Measurements from ENCODE around the gene IL11RA.
"Not testable (repeated sequence)": the region's sequence is repeated elsewhere in the genome, so short reads cannot be mapped to it uniquely, and the experiment has no call there.

Gene IL11RA

GRCh38 chr9:34629491-34629808 lies 22.5 kb upstream of the IL11RA start:
- DNase-seq (ENCODE audit: low spot score) = no peak

GRCh38 chr9:34630402-34631154 lies 21.4 kb upstream of the IL11RA start:
- no peak for DNase-seq (ENCODE audit: low spot score)

GRCh38 chr9:34633166-34633565 lies 18.8 kb upstream of the IL11RA start:
- no peak for DNase-seq (ENCODE audit: low spot score)

- DNase-seq (ENCODE audit: low spot score) = peak; percentile 77
Observed at GRCh38 chr9:34633851-34634550, 18.0 kb upstream of the IL11RA start.

GRCh38 chr9:34634551-34635248 lies 17.3 kb upstream of the IL11RA start:
- DNase-seq (ENCODE audit: low spot score) = no peak

- DNase-seq (ENCODE audit: low spot score) = no peak
Observed at GRCh38 chr9:34635556-34635955, 16.4 kb upstream of the IL11RA start.

GRCh38 chr9:34636791-34637355 lies 15.1 kb upstream of the IL11RA start:
- no peak for DNase-seq (ENCODE audit: low spot score)

GRCh38 chr9:34637356-34638137 lies 14.4 kb upstream of the IL11RA start, which contains the start of gene SIGMAR1:
Gene SIGMAR1 (minus strand): TSS chr9:34637787. CDS start chr9:34637697, 90 bp downstream.
- peak; percentile 92 for DNase-seq (ENCODE audit: low spot score)

- DNase-seq (ENCODE audit: low spot score) = no peak
Observed at GRCh38 chr9:34638138-34638445, 13.9 kb upstream of the IL11RA start.

GRCh38 chr9:34639322-34639721 lies 12.7 kb upstream of the IL11RA start:
- not testable (repeated sequence) for DNase-seq (ENCODE audit: low spot score)

GRCh38 chr9:34642679-34643078 lies 9.3 kb upstream of the IL11RA start:
- no peak for DNase-seq (ENCODE audit: low spot score)

- DNase-seq (ENCODE audit: low spot score) = no peak
Observed at GRCh38 chr9:34644766-34645314, 7.1 kb upstream of the IL11RA start.

GRCh38 chr9:34646211-34647083 lies 5.5 kb upstream of the IL11RA start, which contains the start of gene GALT:
Gene GALT (plus strand): TSS chr9:34646675. CDS start chr9:34646705, 30 bp downstream.
- DNase-seq (ENCODE audit: low spot score) = peak; percentile 95

- DNase-seq (ENCODE audit: low spot score) = no peak
Observed at GRCh38 chr9:34647084-34647403, 4.9 kb upstream of the IL11RA start.

- DNase-seq (ENCODE audit: low spot score) = no peak
Observed at GRCh38 chr9:34647651-34648050, 4.3 kb upstream of the IL11RA start.

- no peak for DNase-seq (ENCODE audit: low spot score)
Observed at GRCh38 chr9:34648673-34649072, 3.3 kb upstream of the IL11RA start.

GRCh38 chr9:34650816-34651215 lies 1.2 kb upstream of the IL11RA start:
- DNase-seq (ENCODE audit: low spot score) = no peak

- no peak for DNase-seq (ENCODE audit: low spot score)
Observed at GRCh38 chr9:34651321-34651720, 664 bp upstream of the IL11RA start.

- no peak for DNase-seq (ENCODE audit: low spot score)
Observed at GRCh38 chr9:34652602-34653000, 616 bp downstream of the IL11RA start.

GRCh38 chr9:34653151-34654072 lies 1.4 kb downstream of the IL11RA start:
- no peak for DNase-seq (ENCODE audit: low spot score)
